ENCODE results near the gene TGM2.

Gene TGM2

DNA sequence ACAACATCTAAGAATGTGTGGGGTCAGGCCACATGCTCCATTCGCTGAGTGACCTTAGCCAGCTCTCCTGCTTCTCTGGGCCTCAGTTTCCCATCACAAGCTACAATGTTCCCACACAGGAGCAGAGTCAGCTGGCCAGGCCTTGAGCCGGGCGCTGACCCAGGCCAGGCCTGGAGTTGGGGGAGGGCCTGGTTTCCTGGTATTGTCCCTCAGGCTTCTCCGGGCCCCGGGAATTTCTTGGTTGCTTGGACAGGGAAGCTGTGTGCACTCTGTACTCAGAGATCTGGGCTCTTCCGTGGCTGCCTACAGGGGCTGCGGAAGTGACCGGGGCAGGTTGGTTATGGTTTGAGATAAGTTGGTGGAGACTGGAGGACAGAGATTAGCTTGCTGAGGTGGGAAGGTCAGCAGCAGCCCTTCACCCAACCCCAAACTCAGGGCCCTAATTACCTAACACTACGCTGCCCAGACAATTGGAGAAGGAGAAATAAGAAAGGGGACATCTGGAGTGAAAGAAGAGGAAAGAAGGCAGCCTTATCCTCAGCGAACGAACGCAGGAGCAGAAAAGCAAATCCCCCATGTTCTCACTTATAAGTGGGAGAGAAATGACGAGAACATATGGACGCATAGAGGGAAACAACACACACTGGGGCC is 6.2 kb downstream of the TGM2 start:
- no peak for DNase-seq

DNA sequence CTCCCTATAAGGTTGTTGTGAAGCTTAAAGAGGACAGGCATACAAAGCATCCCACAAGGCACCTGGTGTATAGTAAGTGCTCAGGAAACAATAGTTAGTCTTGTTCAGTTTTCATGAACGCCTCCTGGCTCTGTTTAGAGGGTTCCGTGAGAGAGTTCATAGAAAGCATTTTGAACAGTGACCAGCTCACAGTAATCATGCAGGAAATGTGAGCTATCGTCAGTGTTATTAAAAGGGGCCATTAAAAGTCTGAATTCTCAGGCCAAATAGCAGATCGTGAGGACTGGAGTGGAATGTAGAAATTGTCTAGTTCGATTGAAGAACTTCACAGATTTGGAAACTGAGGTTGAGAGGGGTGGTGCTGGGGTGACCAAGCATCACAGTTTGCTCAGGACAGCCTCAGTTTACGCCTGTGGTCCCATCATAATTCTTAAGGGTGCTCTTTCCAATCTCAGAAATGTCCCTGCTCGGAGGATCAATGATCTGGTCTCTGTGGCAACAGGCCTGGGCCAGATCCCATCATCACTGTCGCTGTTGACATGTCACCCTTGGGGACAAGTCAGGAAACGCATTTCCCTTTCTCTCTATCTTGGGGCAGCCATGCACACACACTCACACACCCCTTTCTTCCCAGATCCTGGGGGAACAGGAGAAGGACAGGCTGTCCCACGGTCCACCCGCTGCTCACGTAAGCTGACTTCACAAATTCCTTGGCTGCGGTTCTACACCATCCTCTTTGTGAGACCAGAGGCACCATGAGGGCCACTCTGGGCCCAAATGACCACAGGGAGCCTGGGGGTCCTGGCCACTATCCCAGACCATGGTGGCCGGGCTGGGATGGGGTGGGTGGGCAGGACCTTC is 7.2 kb downstream of the TGM2 start:
- no peak for DNase-seq

DNA sequence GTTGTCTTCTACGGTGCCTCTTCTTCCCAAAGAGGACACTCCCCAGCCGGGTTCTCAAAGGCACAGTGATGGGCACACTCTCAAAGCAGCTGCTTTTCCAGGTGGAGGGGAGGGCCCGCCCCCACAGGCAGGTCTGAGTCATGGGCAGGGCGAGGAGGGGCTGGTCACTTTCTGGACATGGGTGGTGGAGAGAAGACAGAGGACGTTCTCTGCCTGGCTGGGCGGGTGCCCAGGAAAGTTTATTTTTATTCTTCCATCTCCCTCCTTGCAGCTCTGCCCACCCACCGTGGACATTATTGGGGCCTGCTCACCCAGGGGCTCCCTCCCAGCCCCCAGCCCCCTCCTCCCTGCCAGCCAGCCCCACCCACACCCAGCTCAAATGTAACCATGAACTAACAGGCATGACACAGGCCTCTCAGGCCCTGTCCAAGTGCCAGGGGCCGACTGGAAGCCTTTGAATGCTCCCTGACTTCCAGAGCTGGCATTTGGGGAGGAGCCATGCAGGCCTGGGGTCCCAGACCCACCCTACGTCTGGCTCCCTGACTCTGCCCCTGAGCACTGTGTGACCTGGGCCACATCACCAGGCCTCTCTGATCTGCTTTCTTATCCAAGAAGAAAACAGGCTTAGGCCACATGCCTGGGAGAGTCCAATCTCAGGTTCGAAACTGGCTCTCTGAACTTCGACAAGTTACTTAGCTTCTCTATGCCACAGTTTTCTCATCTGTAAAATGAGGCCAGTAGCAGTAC is 8.0 kb downstream of the TGM2 start:
- no peak for DNase-seq

DNA sequence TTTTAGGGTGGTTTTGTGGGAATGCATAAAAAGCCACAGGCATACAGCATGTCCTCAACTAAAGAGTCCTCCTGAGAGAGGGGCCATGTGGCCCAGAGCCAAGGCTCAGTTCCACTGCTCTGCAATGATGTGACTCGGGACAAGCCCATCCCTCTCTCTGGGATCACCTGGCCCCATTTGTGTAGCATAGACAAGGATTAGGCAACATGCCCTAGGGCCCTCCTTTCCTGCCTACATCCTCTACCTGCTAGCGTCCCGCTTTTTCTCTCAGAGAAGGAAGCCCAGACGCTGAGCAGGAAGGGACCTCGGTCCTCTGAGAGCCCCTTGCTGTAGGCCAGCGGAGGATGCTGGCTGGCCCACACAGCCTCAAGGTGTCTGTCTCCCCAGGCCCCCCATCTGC is 8.8 kb downstream of the TGM2 start:
- no peak for DNase-seq

DNA sequence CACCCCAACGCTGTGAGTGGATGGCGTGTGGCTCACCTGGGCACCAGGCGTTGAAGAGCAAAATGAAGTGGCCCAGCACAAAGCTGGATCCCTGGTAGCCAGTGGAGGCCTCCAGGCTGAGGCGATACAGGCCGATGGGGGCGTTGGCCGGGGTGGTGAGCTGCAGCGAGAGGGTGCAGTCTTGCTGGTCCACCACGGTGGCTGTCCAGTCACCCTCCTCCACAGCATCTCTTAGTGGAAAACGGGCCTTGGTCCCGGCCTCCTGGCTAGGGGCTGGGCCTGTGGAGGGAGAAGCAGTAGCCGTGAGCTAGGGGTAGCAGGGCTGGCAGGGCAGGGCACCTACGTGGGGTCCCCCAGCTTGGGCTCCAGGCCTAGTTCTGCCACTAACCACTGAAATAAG is 9.3 kb downstream of the TGM2 start:
- no peak for DNase-seq

DNA sequence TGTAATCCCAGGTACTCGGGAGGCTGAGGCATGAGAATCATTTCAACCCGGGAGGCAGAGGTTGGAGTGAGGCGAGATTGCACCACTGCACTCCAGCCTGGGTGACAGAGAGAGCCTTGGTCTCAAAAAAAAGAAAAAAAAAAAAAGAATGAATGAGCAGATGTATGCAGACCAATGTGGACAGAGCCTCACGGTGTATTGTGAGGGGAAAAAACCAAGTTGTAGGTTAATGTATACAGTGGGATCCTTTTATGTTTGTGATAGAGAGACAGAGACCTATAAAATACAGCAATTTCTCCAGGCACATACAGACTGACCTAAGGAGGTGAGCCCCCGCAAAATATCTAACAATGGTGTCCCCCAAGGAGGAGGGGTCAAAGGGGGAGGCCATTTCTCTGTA is 11.7 kb downstream of the TGM2 start:
- no peak for DNase-seq

DNA sequence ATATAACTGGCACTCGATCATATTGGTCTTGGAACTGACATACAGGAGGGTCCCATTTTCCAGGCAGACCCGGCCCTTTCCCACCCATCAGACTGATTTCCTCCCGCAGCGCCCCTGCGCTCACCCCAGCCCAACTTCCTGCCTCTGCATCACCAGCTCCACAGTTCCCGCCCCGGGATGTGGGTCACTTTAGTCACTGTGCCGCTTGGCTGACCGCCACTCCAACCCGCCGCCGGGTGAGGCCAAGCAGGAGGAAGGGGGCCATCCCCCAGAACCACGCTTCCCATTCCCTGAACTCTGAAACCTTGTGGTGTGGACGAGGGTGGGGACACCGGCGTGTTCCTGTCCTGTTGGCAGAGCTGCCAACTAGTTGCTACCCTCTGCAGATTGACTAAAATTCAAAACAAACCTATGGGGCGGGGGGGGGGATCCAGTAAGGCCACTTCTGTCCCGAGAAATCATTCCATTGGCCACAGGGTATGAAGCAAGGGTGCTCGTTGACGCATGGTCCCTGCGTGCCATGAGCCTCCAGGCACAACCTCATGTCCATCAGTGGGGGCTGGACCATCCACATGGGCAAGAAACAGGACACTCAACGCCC is 12.3 kb downstream of the TGM2 start:
- DNase-seq: no peak

DNA sequence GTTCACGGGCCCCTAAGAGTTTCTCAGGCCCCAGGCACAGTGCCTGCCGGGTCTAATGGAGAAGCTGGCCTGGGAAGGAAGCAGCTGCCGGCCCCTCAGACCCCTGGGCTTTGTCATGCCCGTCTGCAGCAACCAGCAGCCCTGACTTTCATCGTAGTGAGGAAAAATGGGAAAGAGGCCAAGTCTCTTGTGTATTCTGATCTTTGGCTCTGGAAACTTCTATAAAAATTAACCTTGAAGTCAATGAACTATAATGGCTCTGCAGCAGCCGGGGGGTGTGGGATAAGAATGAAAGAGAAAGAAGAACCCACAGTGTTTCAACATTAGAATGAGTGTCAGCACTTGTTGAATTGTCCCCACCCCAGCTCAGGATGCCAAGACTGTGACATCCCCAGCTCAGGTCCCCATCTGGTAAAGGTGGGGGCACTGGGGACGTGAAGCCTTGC is 12.9 kb downstream of the TGM2 start:
- no peak for DNase-seq

DNA sequence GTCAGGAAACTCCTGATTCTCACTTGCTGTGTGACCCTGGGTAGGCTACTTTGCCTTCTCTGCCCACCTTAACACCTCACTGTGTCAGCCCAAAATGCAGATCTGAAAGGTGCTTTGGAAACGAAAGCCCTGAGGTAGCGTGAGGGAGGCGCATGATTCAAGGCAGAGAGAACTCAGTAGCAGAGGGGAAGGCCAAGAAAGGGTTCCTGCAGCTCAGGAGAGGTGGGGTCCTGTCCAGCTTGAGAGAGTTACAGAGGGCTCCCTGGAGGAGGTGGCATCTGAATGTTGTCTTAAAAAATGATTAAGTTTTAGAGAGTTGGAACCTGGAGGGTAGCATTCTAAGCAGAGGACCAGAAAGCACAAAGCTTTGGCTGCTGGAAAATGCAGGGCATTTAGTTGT is 13.6 kb downstream of the TGM2 start:
- DNase-seq: no peak

DNA sequence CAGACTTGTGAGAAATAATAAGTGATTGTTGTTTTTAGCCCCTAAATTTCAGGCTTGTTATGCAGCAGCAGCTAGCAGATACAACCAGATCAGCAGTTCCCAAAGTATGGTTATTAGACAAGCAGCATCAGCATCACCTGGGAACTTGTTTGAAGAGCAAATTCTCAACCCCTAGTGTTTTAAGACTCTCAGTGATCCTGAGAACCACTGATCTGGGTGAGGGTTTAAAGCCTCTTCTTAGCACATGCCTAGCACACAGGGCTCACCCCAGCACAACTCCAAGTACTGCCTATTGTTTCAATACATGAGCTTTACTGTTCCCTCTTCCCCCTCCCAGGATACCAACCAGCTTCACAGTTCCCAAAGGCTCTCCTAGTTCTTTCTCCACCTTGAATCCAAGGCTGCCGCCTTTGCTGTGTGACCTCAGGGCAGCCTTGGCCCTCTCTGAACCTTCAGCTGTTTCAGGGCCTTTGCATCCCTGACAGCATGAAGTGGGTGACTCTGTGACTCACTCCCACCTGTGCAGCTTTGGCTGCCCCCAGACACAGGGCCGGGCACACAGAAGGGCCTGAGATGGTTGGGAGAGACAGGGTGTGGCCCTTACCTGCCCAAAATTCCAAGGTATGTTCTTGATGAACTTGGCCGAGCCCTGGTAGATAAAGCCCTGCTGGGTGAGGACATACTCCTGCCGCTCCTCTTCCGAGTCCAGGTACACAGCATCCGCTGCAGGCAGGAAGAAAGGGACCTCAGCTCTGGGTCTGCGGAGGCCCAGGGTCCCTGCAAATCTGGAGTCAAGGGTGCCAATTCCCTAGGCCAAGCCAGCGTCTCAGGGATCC is 14.5 kb downstream of the TGM2 start:
- DNase-seq: no peak

DNA sequence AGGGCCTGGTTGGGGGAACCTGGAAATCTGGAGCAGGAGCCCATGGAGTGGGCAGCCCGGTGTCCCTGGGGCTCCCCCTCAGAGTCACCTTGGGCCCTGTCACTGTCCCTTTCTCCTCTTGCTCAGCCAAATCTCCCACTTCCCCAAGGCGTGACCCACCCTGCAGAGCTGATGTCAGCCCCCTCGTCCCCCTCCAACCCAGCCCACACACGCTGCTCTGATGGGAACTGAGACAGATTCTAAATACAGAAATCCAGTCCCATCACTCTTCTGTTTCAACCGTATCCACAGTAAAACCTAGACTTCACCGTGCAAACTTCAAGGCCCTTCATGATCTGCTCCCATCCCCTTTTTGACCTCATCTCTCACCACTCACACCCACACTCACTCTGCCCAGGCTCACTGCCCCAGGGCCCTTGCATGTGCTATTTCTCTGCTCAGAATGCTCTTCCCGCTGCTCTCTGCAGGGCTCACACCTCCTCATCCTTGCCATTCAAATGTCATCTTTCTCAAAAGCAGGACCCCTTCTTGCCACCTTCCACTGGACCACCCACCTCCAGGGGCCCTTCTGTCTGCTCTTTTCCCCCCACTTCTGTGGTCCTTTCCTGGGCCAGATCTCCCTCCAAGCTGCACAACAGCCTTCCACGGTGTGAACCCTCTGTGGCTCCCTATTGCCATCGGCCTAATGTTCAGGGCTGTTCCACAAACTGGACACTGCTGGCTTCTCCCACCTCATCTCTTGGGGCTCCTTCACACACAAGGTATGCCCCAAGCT is 16.6 kb downstream of the TGM2 start:
- no peak for DNase-seq

DNA sequence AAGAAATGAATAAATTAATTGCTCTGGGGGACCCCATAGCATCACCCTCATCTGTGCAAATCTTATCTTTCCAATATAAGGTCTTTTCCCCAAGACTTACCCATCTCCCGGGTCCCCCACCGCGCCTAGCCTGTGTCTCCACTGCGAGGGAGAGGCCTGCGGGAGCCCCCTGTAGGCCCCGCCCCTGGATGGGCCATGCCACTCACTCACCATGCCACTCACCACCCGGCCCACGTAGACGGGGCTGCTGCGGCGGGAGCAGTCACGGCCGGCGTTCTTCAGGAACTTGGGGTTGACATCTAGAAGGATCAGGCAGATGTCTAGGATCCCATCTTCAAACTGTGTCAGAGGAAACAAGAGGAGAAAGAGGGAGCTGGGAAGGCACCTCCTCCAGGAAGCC is 17.3 kb downstream of the TGM2 start:
- no peak for DNase-seq

DNA sequence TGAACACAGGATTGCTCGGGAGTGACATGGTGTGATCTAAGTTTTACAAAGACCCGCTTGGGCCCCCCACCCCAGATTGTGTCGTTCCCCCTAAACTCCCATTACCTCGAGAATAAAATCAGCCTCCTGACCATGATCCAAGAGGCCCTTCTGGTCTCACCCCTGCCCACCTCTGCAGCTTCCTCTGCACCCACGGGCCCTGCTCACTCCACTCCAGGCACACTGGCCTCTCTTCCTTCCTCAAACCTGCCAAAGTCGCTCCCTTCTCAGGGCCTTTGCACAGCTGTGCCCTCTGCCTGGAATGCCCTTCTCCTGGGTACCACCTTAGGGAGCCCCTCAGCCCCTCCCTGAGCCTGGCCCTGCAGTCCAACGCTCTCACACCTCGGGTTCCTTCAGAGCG is 17.9 kb downstream of the TGM2 start:
- no peak for DNase-seq

DNA sequence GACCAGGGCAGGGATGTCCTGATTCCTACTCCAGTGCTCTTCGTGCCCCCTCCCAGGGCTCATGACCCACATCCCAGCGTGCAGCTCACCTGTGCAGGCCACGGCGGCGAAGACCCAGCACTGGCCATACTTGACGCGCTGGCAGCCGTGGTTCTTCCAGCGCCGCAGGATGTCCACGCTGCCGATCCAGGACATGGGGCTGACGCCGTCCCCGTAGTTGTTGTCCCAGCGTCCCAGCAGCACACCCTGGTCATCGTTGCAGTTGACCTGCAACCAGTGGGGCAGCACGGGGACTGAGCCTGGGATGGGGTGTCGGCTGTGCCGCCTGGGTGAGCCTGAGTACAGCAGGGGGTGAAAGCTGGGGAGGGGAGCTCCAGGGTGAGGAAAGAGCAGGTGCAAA is 18.4 kb downstream of the TGM2 start:
- DNase-seq: no peak

DNA sequence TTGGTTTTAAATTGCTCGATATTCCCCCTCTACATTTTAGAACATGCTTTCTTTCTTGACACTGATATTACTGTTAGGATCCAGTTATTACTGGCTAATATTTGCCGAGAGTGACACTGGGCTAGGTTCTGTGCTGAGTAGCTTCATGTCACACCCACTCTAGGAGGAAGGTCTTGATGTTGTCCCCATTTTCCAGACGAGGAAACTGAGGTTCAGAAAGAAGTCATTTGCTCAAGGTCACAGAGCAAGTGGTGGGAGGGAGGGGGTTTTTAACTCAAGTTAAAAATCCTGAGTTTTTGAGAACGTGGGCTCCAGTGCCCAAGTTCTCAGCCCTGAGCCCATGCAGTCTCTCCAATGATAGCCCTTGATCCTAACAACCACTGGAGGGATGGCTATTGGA is 18.9 kb downstream of the TGM2 start:
- no peak for DNase-seq

DNA sequence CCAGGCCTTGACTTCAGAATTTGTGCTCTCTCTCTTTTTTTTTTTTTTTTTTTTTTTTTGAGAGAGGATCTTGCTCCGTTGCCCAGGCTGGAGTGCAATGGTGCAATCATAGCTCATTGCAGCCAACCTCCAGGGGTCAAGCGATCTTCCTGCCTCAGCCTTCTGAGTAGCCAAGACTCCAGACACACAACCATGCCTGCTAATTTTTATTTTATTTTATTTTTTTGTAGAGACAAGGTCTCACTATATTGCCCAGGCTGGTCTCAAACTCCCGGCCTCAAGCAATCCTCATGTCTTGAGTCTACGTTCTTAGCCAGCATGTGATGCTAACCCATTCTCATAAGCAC is 19.4 kb downstream of the TGM2 start:
- no peak for DNase-seq

DNA sequence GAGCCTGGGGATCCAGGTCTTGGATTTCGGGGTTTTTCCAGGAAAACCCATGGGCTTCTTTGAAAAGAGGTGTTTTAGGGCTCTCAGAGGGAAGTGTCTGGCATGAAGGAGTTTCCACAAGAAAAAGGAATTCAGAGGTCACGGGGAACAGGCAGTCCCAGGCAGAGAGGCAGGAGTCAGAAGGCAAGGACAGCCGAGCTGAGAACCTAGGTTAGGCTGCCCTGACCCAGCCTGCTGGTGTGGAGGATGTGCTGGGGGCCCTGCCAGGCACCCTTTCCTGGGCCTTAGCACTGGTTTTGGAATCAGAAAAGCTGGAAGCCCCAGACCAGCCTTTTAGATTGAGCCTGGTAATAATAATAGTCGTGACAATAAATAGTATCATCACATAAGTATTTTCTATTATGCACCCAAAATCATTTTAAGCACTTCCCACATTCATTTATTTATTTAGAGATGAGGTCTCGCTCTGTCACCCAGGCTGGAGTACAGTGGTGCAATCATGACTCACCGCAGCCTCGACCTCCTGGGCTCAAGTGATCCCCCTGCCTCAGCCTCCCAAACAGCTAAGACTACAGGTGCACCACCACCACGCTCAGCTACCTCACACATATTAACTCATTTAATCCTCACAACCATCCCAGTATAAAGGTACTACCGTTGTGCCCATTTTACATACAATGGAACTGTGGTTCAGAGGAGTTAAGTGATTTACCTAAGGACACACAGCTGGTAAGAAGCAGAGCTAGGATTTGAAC is 19.9 kb downstream of the TGM2 start:
- DNase-seq: no peak

DNA sequence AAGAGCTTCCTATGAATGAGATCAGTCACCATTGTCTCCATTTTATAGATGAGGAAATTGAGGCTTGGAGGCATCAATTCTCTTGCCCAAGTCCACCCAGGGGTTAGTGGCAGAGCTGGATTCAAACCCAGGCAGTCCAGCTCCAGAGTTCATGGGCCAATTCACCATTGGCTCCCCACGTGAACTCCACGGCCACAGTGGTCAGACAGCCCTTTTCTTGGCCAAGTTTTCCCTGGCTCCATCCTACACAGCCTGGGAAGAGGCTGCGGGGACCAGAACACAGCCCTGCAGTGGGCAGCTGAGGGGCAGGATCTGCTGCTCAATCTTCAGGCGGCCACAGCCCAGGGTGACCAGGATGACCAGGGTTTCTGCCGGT is 20.5 kb downstream of the TGM2 start:
- no peak for DNase-seq

DNA sequence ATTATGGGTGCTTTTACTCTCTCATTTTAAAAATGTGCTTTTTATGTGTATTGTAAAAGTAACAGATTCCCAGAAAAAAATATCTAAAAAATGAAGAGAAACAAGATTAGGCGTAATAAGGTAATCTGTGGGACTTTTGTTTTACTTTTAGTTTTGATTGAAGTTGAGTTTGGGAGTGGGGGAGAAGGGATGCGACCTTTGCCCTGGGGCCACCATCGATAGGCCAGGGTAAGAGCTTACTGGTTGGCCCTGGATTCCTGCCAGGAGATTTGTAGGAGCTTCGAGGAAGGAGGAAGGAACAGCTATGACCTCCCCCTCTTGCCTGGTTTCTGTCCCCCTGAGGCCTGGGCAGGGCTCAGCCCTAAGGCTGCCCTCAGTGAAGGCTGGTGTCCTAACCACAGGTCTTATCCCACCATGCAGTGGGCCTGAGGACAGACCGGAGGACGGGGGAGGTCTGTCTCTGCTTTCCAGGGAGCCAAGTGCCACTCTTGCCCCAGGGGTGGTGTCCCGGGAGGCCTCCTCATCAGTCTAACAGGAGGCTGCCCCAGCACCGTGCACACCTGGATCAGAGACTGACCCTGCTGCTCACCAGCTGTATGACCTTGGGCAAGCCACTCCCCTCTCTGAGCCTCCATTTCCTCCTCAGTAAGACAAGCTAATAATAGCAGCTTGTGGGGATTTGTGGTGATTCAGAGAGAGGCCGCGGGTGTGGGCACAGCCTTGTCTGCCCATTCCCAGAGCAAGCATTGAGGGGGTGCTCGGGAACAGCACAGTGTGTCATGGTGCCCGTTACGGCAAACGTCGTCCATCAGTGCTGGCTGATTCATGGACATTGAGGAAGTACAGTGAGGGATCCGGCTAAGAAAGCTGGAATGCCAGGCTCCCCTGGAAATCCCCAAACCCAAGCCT is 21.2 kb downstream of the TGM2 start:
- no peak for DNase-seq

DNA sequence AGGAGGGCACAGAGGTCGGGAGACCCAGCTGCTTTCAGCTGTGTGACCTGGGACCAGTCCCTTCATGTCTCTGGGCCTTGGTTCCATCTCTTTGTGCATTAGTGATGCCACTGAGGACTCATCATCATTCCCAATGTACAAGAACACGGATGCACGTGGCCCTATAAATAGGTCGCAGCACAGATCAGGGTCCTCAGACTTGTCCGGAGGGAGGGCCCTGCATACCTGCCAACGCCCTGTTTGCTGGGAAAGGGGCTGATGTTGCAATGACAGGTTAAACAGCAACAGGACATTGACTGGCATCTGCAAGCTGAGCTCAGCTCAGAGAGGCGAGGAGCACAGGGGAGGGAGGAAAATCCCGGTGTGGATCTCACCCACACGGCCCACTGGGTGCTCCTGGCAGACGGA is 21.8 kb downstream of the TGM2 start:
- DNase-seq: no peak

All from stimulated activated naive CD4-positive, alpha-beta T cell (primary cell).